ENCODE results near the gene PLEKHG5. TPM values are rescaled to one million over a fixed set of nuclear protein-coding genes. Genes with fewer than 3 reads are reported as not detected.

Gene PLEKHG5
- total RNA-seq, 1 donor from 2014 or later: 34.9 TPM

GRCh38 chr1:6463120-6463412, 28.4 kb downstream of the PLEKHG5 start:
- TF ChIP-seq CTCF (IDR thresholded peaks at IDR 0.05): no peak
- no peak overlapping the region for H3K4me3 Mint-ChIP-seq (ENCODE audit: unreplicated experiment)
- H3K36me3 Mint-ChIP-seq (ENCODE audit: unreplicated experiment): peaks cover 9% of the 10 kb centered on the region
- H3K27me3 Mint-ChIP-seq (ENCODE audit: unreplicated experiment): no peaks in the 10 kb centered on the region
- no peak for DNase-seq (ENCODE audit: extremely low spot score, unreplicated experiment)
- H3K9me3 Mint-ChIP-seq (ENCODE audit: unreplicated experiment): no peaks in the 10 kb centered on the region
- H3K27ac Mint-ChIP-seq (ENCODE audit: unreplicated experiment): no peak overlapping the region
- no peaks in the 10 kb centered on the region for H3K4me1 Mint-ChIP-seq (ENCODE audit: unreplicated experiment)

- Mint-ChIP-seq H3K9me3 (ENCODE audit: unreplicated experiment) (no peaks in the 10 kb centered on the region), H3K27me3 (ENCODE audit: unreplicated experiment) (no peaks in the 10 kb centered on the region), H3K4me3 (ENCODE audit: unreplicated experiment) (no peak overlapping the region), H3K27ac (ENCODE audit: unreplicated experiment) (no peak overlapping the region), H3K4me1 (ENCODE audit: unreplicated experiment) (no peaks in the 10 kb centered on the region), H3K36me3 (ENCODE audit: unreplicated experiment) (peaks cover 9% of the 10 kb centered on the region)
- no peak for TF ChIP-seq CTCF (IDR thresholded peaks at IDR 0.05)
- no peak for DNase-seq (ENCODE audit: extremely low spot score, unreplicated experiment)
Observed at GRCh38 chr1:6462412-6463119, 28.9 kb downstream of the PLEKHG5 start.

- H3K27me3 Mint-ChIP-seq (ENCODE audit: unreplicated experiment): no peaks in the 10 kb centered on the region
- H3K9me3 Mint-ChIP-seq (ENCODE audit: unreplicated experiment): no peaks in the 10 kb centered on the region
- H3K27ac Mint-ChIP-seq (ENCODE audit: unreplicated experiment): no peak overlapping the region
- no peaks in the 10 kb centered on the region for H3K4me1 Mint-ChIP-seq (ENCODE audit: unreplicated experiment)
- no peak for DNase-seq (ENCODE audit: extremely low spot score, unreplicated experiment)
- no peak overlapping the region for H3K4me3 Mint-ChIP-seq (ENCODE audit: unreplicated experiment)
- TF ChIP-seq CTCF (IDR thresholded peaks at IDR 0.05): no peak
- peaks cover 9% of the 10 kb centered on the region for H3K36me3 Mint-ChIP-seq (ENCODE audit: unreplicated experiment)
Observed at GRCh38 chr1:6461538-6462411, 29.7 kb downstream of the PLEKHG5 start.

GRCh38 chr1:6461051-6461530, 30.4 kb downstream of the PLEKHG5 start:
- Mint-ChIP-seq H3K27ac (ENCODE audit: unreplicated experiment) (no peak overlapping the region), H3K36me3 (ENCODE audit: unreplicated experiment) (peaks cover 9% of the 10 kb centered on the region)
- TF ChIP-seq CTCF (IDR thresholded peaks at IDR 0.05): no peak

More at GRCh38 chr1:6461051-6461530, 30.4 kb downstream of the PLEKHG5 start:
- no peak overlapping the region for H3K4me3 Mint-ChIP-seq (ENCODE audit: unreplicated experiment)
- no peak for DNase-seq (ENCODE audit: extremely low spot score, unreplicated experiment)
- H3K27me3 Mint-ChIP-seq (ENCODE audit: unreplicated experiment): no peaks in the 10 kb centered on the region
- H3K4me1 Mint-ChIP-seq (ENCODE audit: unreplicated experiment): no peaks in the 10 kb centered on the region
- no peaks in the 10 kb centered on the region for H3K9me3 Mint-ChIP-seq (ENCODE audit: unreplicated experiment)
